ENCODE data around the gene DCLK3. TPM values are rescaled to one million over a fixed set of nuclear protein-coding genes. Genes with fewer than 3 reads are reported as not detected.

DCLK3 gene
- total and polyA plus RNA-seq, 2 of the 8 experiments (the other 6 are each of a cell fraction or from before 2014, with no cell fraction given) = 0.27 to 0.63 TPM

DNA sequence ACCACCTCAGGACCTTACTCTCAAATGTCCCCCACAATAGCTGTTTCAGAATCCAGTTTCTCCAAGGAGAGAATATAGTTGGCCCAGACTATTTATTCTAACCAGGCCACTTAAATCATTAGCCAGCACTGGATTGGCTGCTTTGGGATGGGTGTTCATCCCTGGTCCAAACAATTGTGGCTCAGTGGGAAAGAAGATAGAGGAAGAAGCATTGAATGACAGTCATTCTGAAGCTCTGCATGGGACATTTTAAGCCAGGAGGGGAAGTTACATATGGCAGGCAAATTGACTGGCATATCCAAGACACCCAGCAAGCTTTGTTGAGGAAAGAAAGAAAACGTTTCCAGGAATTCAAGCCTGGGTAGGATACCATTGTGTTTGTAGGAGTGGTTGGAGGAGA lies 5.6 kb upstream of the DCLK3 start:
- Histone ChIP-seq H2AK5ac (ENCODE audit: low read depth, low read length) (no peak overlapping the region), H2BK15ac (ENCODE audit: low read length) (0 out of 2 replicates have a peak overlapping the region, but pooled peaks have one; percentile 36), H3K23ac (ENCODE audit: insufficient read length) (no peak overlapping the region), H2BK20ac (ENCODE audit: low read length) (no peak overlapping the region), H2BK12ac (ENCODE audit: low read depth, low read length) (no peak overlapping the region), H3K18ac (ENCODE audit: extremely low read depth, low read length) (no peak overlapping the region), H2BK120ac (replicated peaks; ENCODE audit: low read depth, low read length) (no peak overlapping the region), H2BK5ac (ENCODE audit: low read depth, low read length) (no peak overlapping the region), H3K14ac (ENCODE audit: insufficient read length) (no peak overlapping the region), H3K36me3 (ENCODE audit: control insufficient read depth in 2 of 4, insufficient read depth in 4 of 4, low read length in 3 of 4) (no peaks in the 10 kb centered on the region), H3K27ac (ENCODE audit: low read depth, low read length) (no peak overlapping the region), H3K23me2 (ENCODE audit: low read depth, low read length) (no peaks in the 10 kb centered on the region), H3K9ac (replicated peaks in 1 of 4; ENCODE audit: extremely low read depth in 1 of 4, low read depth in 3 of 4, low read length in 3 of 4) (no peak overlapping the region), H4K5ac (ENCODE audit: insufficient read length, low read depth, low read length) (no peak overlapping the region), H4K8ac (ENCODE audit: extremely low read depth, insufficient read depth, low read length) (no peak overlapping the region), H4K20me1 (replicated peaks in 1 of 2; ENCODE audit: control insufficient read depth in 1 of 2, insufficient read depth in 2 of 2, low read length in 2 of 2) (no peaks in the 10 kb centered on the region), H3K9me3 (ENCODE audit: insufficient read depth in 2 of 2, low read depth in 1 of 2, low read length in 1 of 2) (no peaks in the 10 kb centered on the region), H3K4me3 (ENCODE audit: extremely low read depth in 1 of 4, insufficient read depth in 2 of 4, low read depth in 3 of 4, low read length in 4 of 4) (no peak overlapping the region), H3K4me2 (ENCODE audit: insufficient read depth in 1 of 2, low read depth in 2 of 2, low read length in 2 of 2) (peak overlapping the region in 1 of 2 experiments; percentile 49; a peak in 1 of 4 replicates), H4K91ac (replicated peaks; ENCODE audit: insufficient read length, low read length) (no peak overlapping the region), H3K4me1 (replicated peaks in 1 of 4; ENCODE audit: control insufficient read depth in 3 of 4, insufficient read depth in 4 of 4, low read length in 3 of 4) (peaks cover 2 to 5% (median 3%) of the 10 kb centered on the region in 4 experiments; a peak in 3 of 7 replicates), H3K27me3 (replicated peaks in 1 of 4; ENCODE audit: control insufficient read depth in 3 of 4, extremely low read depth in 1 of 4, insufficient read depth in 3 of 4, low read length in 3 of 4) (peaks cover 2 to 7% (median 6%) of the 10 kb centered on the region in 4 experiments), H3K56ac (replicated peaks; ENCODE audit: insufficient read length, low read depth, low read length) (no peak overlapping the region), H3K79me2 (ENCODE audit: control insufficient read depth in 1 of 2, insufficient read depth in 2 of 2, low read length in 2 of 2) (no peaks in the 10 kb centered on the region), H3K4ac (replicated peaks; ENCODE audit: insufficient read length, low read depth, low read length) (no peak overlapping the region), H2AFZ (ENCODE audit: low read length) (no peak overlapping the region), H3K79me1 (ENCODE audit: low read depth, low read length) (no peaks in the 10 kb centered on the region)
- POLR2A ChIA-PET (ENCODE audit: partially characterized antibody) = no interaction called here
- no peak for FAIRE-seq
- 43% methylated on average over 1 of the region's 1 CpG; no CpG with 5 or more reads in 1 of the 2 experiments for WGBS, 2 experiments (ENCODE audit: extremely low coverage in 1 of 2, insufficient coverage in 1 of 2, insufficient read length in 1 of 2, insufficient replicate concordance in 2 of 2, low coverage in 1 of 2, low lambda C conversion rate in 2 of 2, missing lambda C conversion rate in 1 of 2)
- CTCF ChIA-PET (ENCODE audit: partially characterized antibody) = interaction anchor here (0.7 to 2.4 kb wide), 10 partner anchors 12 to 100 kb away, joined by 3 to 11 read pairs (median 4); no protein-coding TSS in a partner anchor
- DNase-seq (ENCODE audit: low read depth in 1 of 2, low spot score in 2 of 2) = no peak
- TF ChIP-seq KDM1A (IDR thresholded peaks at IDR 0.05; ENCODE audit: borderline replicate concordance, low read length) (no peak), RNF2 (IDR thresholded peaks at IDR 0.05; ENCODE audit: borderline replicate concordance, low read depth, low read length, missing control alignments, poor library complexity, severe bottlenecking) (no peak), GABPA (IDR thresholded peaks at IDR 0.05; ENCODE audit: borderline replicate concordance, insufficient read depth, low read length) (no peak), SRF (IDR thresholded peaks at IDR 0.05; ENCODE audit: low read depth, low read length) (no peak), RXRA (IDR thresholded peaks at IDR 0.05; ENCODE audit: insufficient read depth, low read depth, low read length) (no peak), TEAD4 (IDR thresholded peaks at IDR 0.05; ENCODE audit: low read depth, low read length) (no peak), CTCF (IDR thresholded peaks at IDR 0.05; ENCODE audit: control extremely low read depth in 1 of 3, insufficient read depth in 1 of 3, low read depth in 1 of 3, low read length in 3 of 3) (no peak), JUN (IDR thresholded peaks at IDR 0.05; ENCODE audit: low read depth, low read length) (no peak), ASH2L (IDR thresholded peaks at IDR 0.05; ENCODE audit: low read length) (no peak), RBBP5 (IDR thresholded peaks at IDR 0.05; ENCODE audit: borderline replicate concordance, low read depth, low read length) (no peak), NRF1 (IDR thresholded peaks at IDR 0.05; ENCODE audit: low read depth, low read length) (no peak)
